HG03135 (cell line): Measurements from ENCODE around the gene PCMT1.
"Not testable (repeated sequence)": the region's sequence is repeated elsewhere in the genome, so short reads cannot be mapped to it uniquely, and the experiment has no call there.

Experiments
- ATAC-seq: cut with Tn5 transposase; IDR thresholded peaks from one replicate; pipeline ENCODE4 v1.9.1; 2021; ENCODE audit warnings: mild to moderate bottlenecking, moderate library complexity; ENCODE audit not compliant: unreplicated experiment

Gene PCMT1

DNA sequence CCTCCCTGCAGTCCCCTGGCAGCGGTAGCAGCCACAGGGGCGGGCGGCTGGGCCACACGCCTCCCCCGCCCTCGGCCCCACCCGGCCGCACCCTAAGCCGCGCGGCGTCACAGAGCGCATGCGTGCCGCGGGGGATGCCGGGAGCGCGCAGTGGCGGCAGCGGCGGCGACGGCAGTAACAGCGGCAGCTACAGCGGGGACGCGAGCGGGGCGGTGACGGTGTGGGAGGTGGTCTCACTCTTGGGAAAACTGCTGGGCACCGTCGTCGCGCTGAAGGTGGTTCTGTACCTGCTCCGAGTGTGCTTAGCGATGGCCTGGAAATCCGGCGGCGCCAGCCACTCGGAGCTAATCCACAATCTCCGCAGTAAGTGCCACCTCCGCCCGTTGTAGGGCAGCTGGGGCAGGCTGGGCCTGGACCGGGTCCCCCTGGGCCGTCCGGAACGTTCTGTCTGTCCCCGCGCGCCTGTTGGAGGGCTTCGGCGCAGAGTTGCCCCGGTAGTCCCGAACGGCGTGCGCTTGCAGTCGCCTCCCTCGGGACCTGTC, at the start of gene PCMT1:
TSS of gene PCMT1 (plus strand) at position 148 of the 542 bp plus-strand sequence. CDS start at position 309, 161 bp downstream.
- ATAC-seq: peak; percentile 79

DNA sequence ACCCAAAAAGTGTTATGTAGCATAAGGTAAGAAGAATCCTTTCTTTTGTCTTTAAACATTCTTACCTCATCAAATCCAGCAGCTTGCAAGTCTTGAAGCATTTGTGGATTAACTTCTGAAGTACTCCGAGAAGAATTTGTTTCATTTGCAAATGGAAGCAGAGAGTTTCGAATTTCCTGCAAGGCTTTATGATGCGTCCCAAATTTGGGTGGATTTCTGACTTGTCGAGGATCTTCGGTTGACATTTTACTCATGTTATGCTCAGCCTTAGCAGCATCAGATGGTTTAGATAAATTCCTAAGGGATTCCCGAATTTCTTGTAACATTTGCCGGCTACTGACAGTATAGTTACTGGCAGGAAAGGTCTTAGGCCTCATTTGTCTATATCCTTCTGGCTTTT, 47.8 kb upstream of the PCMT1 start:
- no peak for ATAC-seq

DNA sequence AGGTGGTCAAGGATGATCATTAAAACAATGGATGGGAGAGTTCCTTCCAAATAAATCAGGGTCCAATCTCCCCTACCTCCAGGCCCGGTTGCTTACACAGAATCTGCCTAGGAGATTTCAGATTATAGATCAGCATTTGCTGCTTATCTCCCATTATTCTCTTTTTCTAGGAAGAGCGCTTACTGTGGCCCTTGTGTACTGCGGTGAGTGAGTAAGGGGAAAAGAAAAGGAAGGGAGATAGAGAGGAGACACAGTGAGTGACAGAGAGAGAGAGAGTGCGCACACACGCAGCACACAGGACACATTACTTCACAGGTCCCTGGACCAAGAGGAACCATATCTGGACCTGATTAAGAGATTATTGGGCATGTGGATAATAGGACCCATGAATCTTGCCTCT, 37.8 kb upstream of the PCMT1 start:
- ATAC-seq: no peak

DNA sequence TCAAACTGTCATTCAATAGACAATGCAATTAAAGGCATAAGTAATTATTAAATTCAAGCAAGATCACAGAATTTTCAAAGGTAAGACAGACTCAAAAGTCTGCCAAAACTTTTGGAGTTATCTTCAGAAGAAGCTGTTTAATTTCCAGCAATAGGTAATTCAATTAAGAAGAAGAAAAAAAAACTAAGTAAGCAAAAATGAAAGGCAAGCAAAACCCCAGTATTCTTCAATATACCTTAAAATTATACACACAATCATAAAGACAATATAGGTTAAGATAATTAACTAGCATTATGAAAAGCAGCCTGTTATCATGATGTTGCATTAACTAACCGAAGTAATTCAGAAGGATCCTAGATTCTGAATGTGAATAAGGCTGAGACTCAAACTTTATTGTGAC, 35.1 kb upstream of the PCMT1 start:
- ATAC-seq: no peak

DNA sequence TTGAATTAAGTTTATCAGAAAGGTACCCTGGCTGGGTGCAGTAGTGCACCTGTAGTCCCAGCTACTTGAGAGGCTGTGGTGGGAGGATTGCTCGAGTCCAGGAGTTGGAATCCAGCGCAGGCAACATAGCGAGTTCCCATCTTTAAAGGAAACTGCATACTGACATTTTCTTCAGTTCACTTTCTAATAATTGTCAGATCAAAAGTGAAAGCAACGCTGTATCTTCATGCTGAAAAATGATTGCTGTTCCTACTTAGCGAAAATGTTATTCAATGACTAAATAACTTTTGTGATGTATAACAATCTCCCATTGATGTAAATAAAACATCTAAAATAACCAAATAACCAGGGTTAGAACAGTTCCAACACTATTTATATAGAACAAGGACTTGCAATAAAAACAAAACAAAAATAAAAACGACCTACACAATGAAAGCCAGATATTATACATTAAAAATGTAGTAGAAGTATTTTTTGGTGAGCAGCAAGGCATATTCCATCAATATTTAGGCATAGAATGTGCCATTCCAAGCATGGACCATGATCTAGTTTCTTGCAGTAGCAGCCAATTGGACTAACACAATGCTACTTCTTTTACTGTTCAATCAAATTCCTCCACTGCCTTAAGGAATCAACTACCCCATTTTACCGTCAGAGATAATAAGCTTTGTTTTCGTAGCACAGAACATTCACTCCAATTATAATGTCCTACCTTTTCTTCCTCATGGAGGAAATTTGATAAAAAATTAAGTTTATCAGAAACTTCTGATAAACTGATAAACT, 33.2 kb upstream of the PCMT1 start:
- no peak for ATAC-seq

- no peak for ATAC-seq
Measured at GRCh38 chr6:149717255-149717587, 32.3 kb upstream of the PCMT1 start.

- ATAC-seq: peak; percentile 92
Measured at GRCh38 chr6:149717588-149718458, 31.7 kb upstream of the PCMT1 start, which contains the start of gene LATS1. Gene LATS1, minus strand, starts transcription at chr6:149718101. Its CDS starts 15,975 bp downstream, at chr6:149702126.

- no peak for ATAC-seq
Measured at GRCh38 chr6:149719531-149719930, 30.0 kb upstream of the PCMT1 start.

DNA sequence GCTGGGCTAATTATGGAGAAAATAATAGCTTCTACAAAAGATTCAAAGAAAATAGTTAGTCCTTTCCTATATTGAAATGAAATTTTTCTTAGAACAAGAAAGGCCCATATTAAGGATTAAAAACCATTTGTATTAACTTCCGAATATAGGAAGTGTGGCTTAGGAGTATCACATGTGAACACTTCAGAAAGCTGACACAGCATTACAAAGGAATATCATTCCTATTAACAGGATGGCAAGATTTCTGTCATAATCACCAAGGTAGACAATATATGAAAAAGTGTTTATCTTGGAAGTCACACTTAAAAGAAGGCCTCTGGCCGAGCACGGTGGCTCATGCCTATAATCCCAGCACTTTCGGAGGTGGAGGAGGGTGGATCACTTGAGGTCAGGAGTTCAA, 26.3 kb upstream of the PCMT1 start:
- ATAC-seq: no peak

- peak; percentile 61 for ATAC-seq
Measured at GRCh38 chr6:149723771-149724417, 25.6 kb upstream of the PCMT1 start.

- no peak for ATAC-seq
Measured at GRCh38 chr6:149725785-149726184, 23.8 kb upstream of the PCMT1 start.

- ATAC-seq: no peak
Measured at GRCh38 chr6:149727793-149728498, 21.6 kb upstream of the PCMT1 start.

GRCh38 chr6:149728499-149729234, 20.9 kb upstream of the PCMT1 start:
- no peak for ATAC-seq

GRCh38 chr6:149729824-149730223, 19.7 kb upstream of the PCMT1 start:
- ATAC-seq: no peak

- no peak for ATAC-seq
Measured at GRCh38 chr6:149733089-149733720, 16.3 kb upstream of the PCMT1 start.

DNA sequence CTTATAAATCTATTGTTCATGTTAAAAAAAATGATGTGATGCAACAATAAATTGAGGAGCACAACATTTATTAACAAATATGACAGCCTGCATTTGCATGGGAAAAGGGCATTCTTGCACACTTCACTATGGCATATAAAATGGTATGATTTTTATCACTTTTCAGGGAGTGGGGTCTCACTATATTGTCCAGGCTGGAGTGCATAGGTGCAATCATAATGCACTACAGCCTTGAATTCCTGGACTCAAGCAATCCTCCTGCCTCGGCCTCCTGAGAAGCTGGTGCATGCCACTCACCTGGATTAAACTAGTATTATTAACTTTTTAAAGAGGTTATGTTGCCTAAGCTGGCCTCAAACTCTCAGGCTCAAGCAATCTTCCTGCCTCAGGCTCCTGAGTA, 14.6 kb upstream of the PCMT1 start:
- no peak for ATAC-seq

GRCh38 chr6:149745252-149745651, 4.3 kb upstream of the PCMT1 start:
- ATAC-seq: not testable (repeated sequence)

DNA sequence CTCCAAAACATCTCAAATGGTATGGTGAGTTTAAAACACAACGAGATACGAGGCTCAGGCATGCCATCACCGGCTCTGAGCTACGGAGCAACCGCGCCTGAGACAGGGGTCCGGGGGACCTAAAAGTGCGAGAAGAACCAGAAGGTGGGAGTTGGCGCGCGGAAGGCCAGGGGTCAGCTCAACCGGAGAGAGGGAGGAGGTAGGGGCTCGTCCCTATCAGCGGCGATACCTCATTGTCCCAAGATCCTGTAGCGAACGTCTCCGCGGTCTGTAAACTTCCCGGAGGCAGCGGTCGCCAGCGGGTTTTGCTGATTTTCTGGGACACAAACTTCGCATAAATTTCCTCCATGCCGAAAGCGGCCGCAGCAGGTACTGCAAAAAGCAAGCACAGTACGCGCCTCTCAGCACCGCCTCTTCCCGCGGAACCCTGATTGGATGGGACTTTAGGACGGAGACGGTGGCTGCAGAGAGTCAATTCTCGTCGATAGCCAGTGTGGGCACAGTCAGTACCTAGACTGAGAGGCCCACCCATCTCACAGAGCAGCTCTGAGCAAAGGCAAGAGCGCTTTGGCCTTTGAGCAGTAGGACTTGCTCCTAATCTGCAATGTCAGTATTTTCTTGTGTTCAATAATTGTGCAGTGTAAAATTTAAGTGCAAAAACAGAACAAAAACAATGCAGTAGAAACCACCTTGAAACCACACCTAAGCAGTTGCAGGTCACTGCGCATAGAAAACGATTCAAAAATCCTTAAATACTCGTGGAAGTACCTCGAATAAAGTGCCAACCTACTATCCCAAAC, 3.2 kb upstream of the PCMT1 start, which contains the start of gene NUP43:
TSS of gene NUP43 (minus strand) at position 383 of the 800 bp plus-strand sequence. CDS start at position 349, 34 bp downstream.
- ATAC-seq: peak; percentile 48
